ENCODE results near the gene PHETA2.

Gene PHETA2

GRCh38 chr22:42039271-42039670 lies 34.8 kb upstream of the PHETA2 start:
- H3K4me3 ChIP-seq (ENCODE audit: low read depth, low read length) = no peak overlapping the region
- no peak for DNase-seq (ENCODE audit: low read depth)
- TF ChIP-seq POLR2A (IDR thresholded peaks at IDR 0.05; ENCODE audit: extremely low read depth, insufficient read length) (no peak), MYC (IDR thresholded peaks at IDR 0.05; ENCODE audit: low read depth, low read length) (no peak)
- TF ChIP-seq, protein P1, sequence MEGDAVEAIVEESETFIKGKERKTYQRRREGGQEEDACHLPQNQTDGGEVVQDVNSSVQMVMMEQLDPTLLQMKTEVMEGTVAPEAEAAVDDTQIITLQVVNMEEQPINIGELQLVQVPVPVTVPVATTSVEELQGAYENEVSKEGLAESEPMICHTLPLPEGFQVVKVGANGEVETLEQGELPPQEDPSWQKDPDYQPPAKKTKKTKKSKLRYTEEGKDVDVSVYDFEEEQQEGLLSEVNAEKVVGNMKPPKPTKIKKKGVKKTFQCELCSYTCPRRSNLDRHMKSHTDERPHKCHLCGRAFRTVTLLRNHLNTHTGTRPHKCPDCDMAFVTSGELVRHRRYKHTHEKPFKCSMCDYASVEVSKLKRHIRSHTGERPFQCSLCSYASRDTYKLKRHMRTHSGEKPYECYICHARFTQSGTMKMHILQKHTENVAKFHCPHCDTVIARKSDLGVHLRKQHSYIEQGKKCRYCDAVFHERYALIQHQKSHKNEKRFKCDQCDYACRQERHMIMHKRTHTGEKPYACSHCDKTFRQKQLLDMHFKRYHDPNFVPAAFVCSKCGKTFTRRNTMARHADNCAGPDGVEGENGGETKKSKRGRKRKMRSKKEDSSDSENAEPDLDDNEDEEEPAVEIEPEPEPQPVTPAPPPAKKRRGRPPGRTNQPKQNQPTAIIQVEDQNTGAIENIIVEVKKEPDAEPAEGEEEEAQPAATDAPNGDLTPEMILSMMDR (IDR thresholded peaks at IDR 0.05; ENCODE audit: low read depth, low read length) = no peak
- TF ChIP-seq, protein P2, sequence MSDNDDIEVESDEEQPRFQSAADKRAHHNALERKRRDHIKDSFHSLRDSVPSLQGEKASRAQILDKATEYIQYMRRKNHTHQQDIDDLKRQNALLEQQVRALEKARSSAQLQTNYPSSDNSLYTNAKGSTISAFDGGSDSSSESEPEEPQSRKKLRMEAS (IDR thresholded peaks at IDR 0.05; ENCODE audit: low read depth, low read length) = no peak

- no peak for DNase-seq (ENCODE audit: low read depth)
- TF ChIP-seq, protein P2 (IDR thresholded peaks at IDR 0.05; ENCODE audit: low read depth, low read length) = no peak
- no peak for TF ChIP-seq POLR2A (IDR thresholded peaks at IDR 0.05; ENCODE audit: extremely low read depth, insufficient read length)
- TF ChIP-seq, protein P1 (IDR thresholded peaks at IDR 0.05; ENCODE audit: low read depth, low read length) = no peak
- TF ChIP-seq MYC (IDR thresholded peaks at IDR 0.05; ENCODE audit: low read depth, low read length) = no peak
- no peak overlapping the region for H3K4me3 ChIP-seq (ENCODE audit: low read depth, low read length)
Measured at GRCh38 chr22:42041784-42042183, 32.3 kb upstream of the PHETA2 start.

DNA sequence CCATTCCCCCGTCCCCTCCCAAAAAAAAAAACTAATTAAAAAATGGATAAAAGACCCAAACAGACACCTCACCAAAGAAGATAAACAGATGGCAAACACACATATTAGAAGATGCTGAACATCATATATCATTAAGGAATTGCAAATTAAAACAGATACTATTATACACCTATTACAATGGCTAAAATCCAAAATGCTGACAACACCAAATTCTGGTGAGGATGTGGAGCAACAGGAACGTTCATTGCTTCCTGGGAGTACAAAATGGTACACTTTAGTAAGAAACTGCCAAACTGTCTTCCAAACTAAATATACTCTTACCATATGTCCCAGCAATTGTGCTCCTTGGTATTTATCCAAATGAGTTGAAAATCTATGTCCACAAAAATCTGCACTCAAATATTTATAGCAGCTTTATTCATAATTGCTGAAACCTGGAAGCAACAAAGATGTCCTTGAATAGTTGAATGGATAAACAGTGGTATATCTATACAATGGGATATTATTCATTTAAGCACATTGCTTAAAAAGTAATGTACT lies 23.3 kb upstream of the PHETA2 start:
- H3K4me3 ChIP-seq (ENCODE audit: low read depth, low read length) = no peak overlapping the region
- no peak for DNase-seq (ENCODE audit: low read depth)
- TF ChIP-seq, protein P2 (IDR thresholded peaks at IDR 0.05; ENCODE audit: low read depth, low read length) = no peak
- TF ChIP-seq MYC (IDR thresholded peaks at IDR 0.05; ENCODE audit: low read depth, low read length) (no peak), POLR2A (IDR thresholded peaks at IDR 0.05; ENCODE audit: extremely low read depth, insufficient read length) (no peak)
- TF ChIP-seq, protein P1 (IDR thresholded peaks at IDR 0.05; ENCODE audit: low read depth, low read length) = no peak

DNA sequence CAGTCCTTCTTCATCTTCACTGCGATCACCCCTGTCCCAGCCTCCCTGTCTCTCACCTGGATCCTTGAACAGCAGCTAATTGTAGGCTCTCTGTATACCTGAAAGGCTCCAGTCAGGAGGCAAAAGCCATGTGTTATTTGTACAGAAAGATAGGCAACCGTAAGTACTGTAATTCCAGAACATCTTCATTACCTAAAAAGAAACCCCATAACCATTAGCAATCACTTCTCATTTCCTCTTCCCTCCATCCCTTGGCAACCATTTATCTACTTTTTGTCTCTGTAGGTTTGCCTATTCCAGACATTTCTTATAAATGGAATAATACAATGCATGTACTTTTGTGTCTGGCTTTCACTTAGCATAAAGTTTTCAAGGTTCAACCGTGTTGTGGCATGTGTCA lies 21.3 kb upstream of the PHETA2 start:
- H3K4me3 ChIP-seq (ENCODE audit: low read depth, low read length) = no peak overlapping the region
- no peak for DNase-seq (ENCODE audit: low read depth)
- TF ChIP-seq, protein P1 (IDR thresholded peaks at IDR 0.05; ENCODE audit: low read depth, low read length) = no peak
- no peak for TF ChIP-seq MYC (IDR thresholded peaks at IDR 0.05; ENCODE audit: low read depth, low read length)
- TF ChIP-seq, protein P2 (IDR thresholded peaks at IDR 0.05; ENCODE audit: low read depth, low read length) = no peak
- TF ChIP-seq POLR2A (IDR thresholded peaks at IDR 0.05; ENCODE audit: extremely low read depth, insufficient read length) = no peak

DNA sequence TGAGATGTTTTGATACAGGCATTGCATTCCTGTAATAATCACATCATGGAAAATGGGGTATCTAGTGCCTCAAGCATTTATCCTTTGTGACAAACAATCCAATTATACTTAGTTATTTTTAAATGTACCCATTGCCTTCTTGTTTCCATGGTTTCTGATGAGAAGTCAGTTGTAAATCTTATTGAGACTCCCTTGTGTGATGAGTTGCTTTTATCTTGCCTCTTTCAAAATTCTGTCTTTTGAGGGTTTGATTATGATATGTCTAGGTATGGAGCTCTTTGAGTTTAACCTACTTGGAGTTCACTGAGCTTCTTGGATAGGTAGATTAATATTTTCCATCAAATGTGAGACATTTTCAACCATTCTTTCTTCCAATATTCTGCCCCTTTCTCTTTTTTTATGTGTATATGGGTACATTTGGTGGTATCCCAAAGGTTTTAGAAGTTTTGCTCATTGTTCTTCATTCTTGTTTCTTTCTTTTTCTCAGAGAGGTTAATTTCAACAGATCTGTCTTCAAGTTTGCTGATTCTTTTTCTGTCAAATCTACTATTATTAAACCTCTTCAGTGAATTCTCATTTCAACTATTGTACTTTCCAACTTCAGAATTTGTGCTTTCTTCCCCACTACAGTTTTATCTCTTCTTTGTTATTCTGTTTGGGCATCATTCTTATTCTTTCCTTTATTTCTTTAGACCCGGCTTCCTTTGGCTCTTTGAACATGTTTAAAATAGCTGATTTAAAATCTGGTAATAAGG lies 17.1 kb upstream of the PHETA2 start:
- DNase-seq (ENCODE audit: low read depth) = no peak

More for the DNA sequence above, 17.1 kb upstream of the PHETA2 start:
- H3K4me3 ChIP-seq (ENCODE audit: low read depth, low read length) = no peak overlapping the region
- TF ChIP-seq MYC (IDR thresholded peaks at IDR 0.05; ENCODE audit: low read depth, low read length) (no peak), POLR2A (IDR thresholded peaks at IDR 0.05; ENCODE audit: extremely low read depth, insufficient read length) (no peak)
- TF ChIP-seq, protein P2 (IDR thresholded peaks at IDR 0.05; ENCODE audit: low read depth, low read length) = no peak
- TF ChIP-seq, protein P1 (IDR thresholded peaks at IDR 0.05; ENCODE audit: low read depth, low read length) = no peak
